ENCODE measurements around the gene ALG5. TPM values are rescaled to one million over a fixed set of nuclear protein-coding genes. Genes with fewer than 3 reads are reported as not detected.

ALG5 gene
- polyA plus RNA-seq, 1 of the 3 experiments (the other 2 are of a cell fraction), result 24.2 TPM

DNA sequence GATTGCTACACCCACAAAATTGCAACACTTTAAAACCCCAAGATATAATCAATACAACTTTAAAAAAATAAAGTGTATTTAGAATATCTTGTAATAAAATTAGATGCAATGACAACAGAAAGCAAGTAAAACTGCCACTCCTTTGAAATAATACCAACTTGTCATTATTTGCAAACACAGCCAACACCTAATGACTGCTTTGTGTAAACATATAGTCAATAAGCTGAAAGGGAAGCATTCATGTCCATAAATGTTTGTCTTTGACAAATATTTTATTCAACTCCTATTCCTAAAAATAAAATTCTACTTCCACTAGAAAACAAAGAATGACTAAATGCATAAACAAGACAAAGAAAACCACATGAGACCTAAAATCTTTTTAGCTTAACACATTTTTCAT, 85.7 kb downstream of the ALG5 start:
- Histone ChIP-seq H2AFZ (ENCODE audit: low read depth) (no peak overlapping the region), H3K4me2 (no peak overlapping the region), H3K27ac (ENCODE audit: low read depth in 2 of 2, low read length in 1 of 2) (no peak overlapping the region; a peak in 1 of 4 replicates), H3K27me3 (ENCODE audit: insufficient read depth) (no peaks in the 10 kb centered on the region), H3K79me2 (ENCODE audit: insufficient read depth) (peaks cover 99% of the 10 kb centered on the region), H3K9me3 (no peaks in the 10 kb centered on the region), H3K36me3 (replicated peaks in 1 of 2; ENCODE audit: control insufficient read depth in 1 of 2, insufficient read depth in 2 of 2, low read length in 1 of 2) (no peaks in the 10 kb centered on the region), H3K9ac (no peak overlapping the region), H3K4me1 (ENCODE audit: control insufficient read depth in 1 of 2, insufficient read depth in 2 of 2, low read depth in 1 of 2, low read length in 1 of 2) (peaks cover 40 to 41% of the 10 kb centered on the region in 2 experiments; a peak in 3 of 4 replicates), H3K4me3 (ENCODE audit: low read depth in 2 of 2, low read length in 1 of 2) (no peak overlapping the region), H3K9me2 (no peaks in the 10 kb centered on the region), H3F3A (replicated peaks; ENCODE audit: insufficient read depth) (peaks cover 6% of the 10 kb centered on the region), H4K20me1 (ENCODE audit: insufficient read depth) (no peaks in the 10 kb centered on the region)
- no peak for DNase-seq
- ChIA-PET CTCF (interaction anchor here (1.4 kb wide), 1 partner anchor 67 kb away, joined by 3 read pairs; no protein-coding TSS in a partner anchor), POLR2A (no interaction called here)
- TF ChIP-seq TEAD4 (IDR thresholded peaks at IDR 0.05; ENCODE audit: borderline replicate concordance, insufficient read depth) (no peak), SIN3A (IDR thresholded peaks at IDR 0.05; ENCODE audit: borderline replicate concordance, low read depth, low read length) (no peak), YY1 (IDR thresholded peaks at IDR 0.05; ENCODE audit: low read depth) (no peak), TAF1 (IDR thresholded peaks at IDR 0.05; ENCODE audit: borderline replicate concordance, low read depth, low read length) (no peak), EP300 (IDR thresholded peaks at IDR 0.05; ENCODE audit: borderline replicate concordance in 1 of 2, low read depth in 1 of 2, low read length in 1 of 2) (no peak), RAD21 (IDR thresholded peaks at IDR 0.05; ENCODE audit: low read length) (no peak), ELF1 (IDR thresholded peaks at IDR 0.05) (no peak), NRF1 (IDR thresholded peaks at IDR 0.05; ENCODE audit: low read depth, low read length) (no peak), TCF12 (IDR thresholded peaks at IDR 0.05) (no peak), POLR2AphosphoS5 (IDR thresholded peaks at IDR 0.05; ENCODE audit: low read depth, low read length) (no peak), SMC3 (IDR thresholded peaks at IDR 0.05; ENCODE audit: low read depth, low read length) (no peak), FOXJ3 (CRISPR knock-in tag; IDR thresholded peaks at IDR 0.05) (no peak), MXI1 (IDR thresholded peaks at IDR 0.05; ENCODE audit: low read depth, low read length) (no peak)
- TF ChIP-seq, protein P1, sequence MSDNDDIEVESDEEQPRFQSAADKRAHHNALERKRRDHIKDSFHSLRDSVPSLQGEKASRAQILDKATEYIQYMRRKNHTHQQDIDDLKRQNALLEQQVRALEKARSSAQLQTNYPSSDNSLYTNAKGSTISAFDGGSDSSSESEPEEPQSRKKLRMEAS (IDR thresholded peaks at IDR 0.05; ENCODE audit: low read depth), result no peak
- TF ChIP-seq, protein P2, sequence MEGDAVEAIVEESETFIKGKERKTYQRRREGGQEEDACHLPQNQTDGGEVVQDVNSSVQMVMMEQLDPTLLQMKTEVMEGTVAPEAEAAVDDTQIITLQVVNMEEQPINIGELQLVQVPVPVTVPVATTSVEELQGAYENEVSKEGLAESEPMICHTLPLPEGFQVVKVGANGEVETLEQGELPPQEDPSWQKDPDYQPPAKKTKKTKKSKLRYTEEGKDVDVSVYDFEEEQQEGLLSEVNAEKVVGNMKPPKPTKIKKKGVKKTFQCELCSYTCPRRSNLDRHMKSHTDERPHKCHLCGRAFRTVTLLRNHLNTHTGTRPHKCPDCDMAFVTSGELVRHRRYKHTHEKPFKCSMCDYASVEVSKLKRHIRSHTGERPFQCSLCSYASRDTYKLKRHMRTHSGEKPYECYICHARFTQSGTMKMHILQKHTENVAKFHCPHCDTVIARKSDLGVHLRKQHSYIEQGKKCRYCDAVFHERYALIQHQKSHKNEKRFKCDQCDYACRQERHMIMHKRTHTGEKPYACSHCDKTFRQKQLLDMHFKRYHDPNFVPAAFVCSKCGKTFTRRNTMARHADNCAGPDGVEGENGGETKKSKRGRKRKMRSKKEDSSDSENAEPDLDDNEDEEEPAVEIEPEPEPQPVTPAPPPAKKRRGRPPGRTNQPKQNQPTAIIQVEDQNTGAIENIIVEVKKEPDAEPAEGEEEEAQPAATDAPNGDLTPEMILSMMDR (IDR thresholded peaks at IDR 0.05), result no peak

DNA sequence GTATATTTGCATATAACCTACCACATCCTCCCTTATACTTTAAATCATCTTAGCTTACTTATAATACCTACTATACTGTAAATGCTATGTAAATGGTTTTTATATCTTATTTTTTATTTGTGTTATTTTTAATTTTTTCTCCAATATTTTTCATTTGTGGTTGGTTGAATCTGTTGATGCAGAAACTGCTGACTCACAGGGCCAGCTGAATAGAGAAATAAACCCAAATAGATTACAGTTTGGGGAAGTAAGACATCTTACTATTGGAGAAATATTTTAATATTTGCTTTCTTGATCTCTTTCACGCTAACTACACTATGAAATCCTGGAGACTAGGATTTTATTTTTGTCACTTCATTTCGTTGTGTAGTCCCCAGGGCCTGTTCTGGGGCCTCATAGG, 86.2 kb downstream of the ALG5 start:
- ChIA-PET POLR2A (no interaction called here), CTCF (interaction anchor here (1.4 kb wide), 1 partner anchor 68 kb away, joined by 3 read pairs; no protein-coding TSS in a partner anchor)
- Histone ChIP-seq H3K27me3 (ENCODE audit: insufficient read depth) (no peaks in the 10 kb centered on the region), H3K9me3 (no peaks in the 10 kb centered on the region), H3K9ac (no peak overlapping the region), H3K9me2 (no peaks in the 10 kb centered on the region), H3F3A (replicated peaks; ENCODE audit: insufficient read depth) (peaks cover 1% of the 10 kb centered on the region), H3K4me1 (ENCODE audit: control insufficient read depth in 1 of 2, insufficient read depth in 2 of 2, low read depth in 1 of 2, low read length in 1 of 2) (peaks cover 36 to 46% of the 10 kb centered on the region in 2 experiments; a peak in 3 of 4 replicates), H3K4me2 (no peak overlapping the region), H3K4me3 (ENCODE audit: low read depth in 2 of 2, low read length in 1 of 2) (no peak overlapping the region), H3K79me2 (ENCODE audit: insufficient read depth) (peaks cover 99% of the 10 kb centered on the region), H3K36me3 (replicated peaks in 1 of 2; ENCODE audit: control insufficient read depth in 1 of 2, insufficient read depth in 2 of 2, low read length in 1 of 2) (no peaks in the 10 kb centered on the region), H4K20me1 (ENCODE audit: insufficient read depth) (no peaks in the 10 kb centered on the region), H3K27ac (ENCODE audit: low read depth in 2 of 2, low read length in 1 of 2) (no peak overlapping the region), H2AFZ (ENCODE audit: low read depth) (no peak overlapping the region)
- WGBS (ENCODE audit: low lambda C conversion rate), result 84% methylated on average over 2 of the region's 2 CpGs
- no peak for DNase-seq
- TF ChIP-seq GABPA (IDR thresholded peaks at IDR 0.05; ENCODE audit: low read depth), result no peak
- TF ChIP-seq RXRA (IDR thresholded peaks at IDR 0.05; ENCODE audit: borderline replicate concordance, low read depth), result no peak
- TF ChIP-seq TAF1 (IDR thresholded peaks at IDR 0.05; ENCODE audit: borderline replicate concordance, low read depth, low read length), result no peak
- no peak for TF ChIP-seq POLR2AphosphoS5 (IDR thresholded peaks at IDR 0.05; ENCODE audit: low read depth, low read length)
- TF ChIP-seq MEF2A (IDR thresholded peaks at IDR 0.05; ENCODE audit: borderline replicate concordance, low read depth), result no peak
- no peak for TF ChIP-seq SMC3 (IDR thresholded peaks at IDR 0.05; ENCODE audit: low read depth, low read length)
- TF ChIP-seq, protein P3, sequence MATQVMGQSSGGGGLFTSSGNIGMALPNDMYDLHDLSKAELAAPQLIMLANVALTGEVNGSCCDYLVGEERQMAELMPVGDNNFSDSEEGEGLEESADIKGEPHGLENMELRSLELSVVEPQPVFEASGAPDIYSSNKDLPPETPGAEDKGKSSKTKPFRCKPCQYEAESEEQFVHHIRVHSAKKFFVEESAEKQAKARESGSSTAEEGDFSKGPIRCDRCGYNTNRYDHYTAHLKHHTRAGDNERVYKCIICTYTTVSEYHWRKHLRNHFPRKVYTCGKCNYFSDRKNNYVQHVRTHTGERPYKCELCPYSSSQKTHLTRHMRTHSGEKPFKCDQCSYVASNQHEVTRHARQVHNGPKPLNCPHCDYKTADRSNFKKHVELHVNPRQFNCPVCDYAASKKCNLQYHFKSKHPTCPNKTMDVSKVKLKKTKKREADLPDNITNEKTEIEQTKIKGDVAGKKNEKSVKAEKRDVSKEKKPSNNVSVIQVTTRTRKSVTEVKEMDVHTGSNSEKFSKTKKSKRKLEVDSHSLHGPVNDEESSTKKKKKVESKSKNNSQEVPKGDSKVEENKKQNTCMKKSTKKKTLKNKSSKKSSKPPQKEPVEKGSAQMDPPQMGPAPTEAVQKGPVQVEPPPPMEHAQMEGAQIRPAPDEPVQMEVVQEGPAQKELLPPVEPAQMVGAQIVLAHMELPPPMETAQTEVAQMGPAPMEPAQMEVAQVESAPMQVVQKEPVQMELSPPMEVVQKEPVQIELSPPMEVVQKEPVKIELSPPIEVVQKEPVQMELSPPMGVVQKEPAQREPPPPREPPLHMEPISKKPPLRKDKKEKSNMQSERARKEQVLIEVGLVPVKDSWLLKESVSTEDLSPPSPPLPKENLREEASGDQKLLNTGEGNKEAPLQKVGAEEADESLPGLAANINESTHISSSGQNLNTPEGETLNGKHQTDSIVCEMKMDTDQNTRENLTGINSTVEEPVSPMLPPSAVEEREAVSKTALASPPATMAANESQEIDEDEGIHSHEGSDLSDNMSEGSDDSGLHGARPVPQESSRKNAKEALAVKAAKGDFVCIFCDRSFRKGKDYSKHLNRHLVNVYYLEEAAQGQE (IDR thresholded peaks at IDR 0.05; ENCODE audit: low read depth, low read length), result no peak
- no peak for TF ChIP-seq FOSL2 (IDR thresholded peaks at IDR 0.05; ENCODE audit: borderline replicate concordance, low read depth)
- TF ChIP-seq, protein P2 (IDR thresholded peaks at IDR 0.05), result no peak
- no peak for TF ChIP-seq TEAD4 (IDR thresholded peaks at IDR 0.05; ENCODE audit: borderline replicate concordance, insufficient read depth)

All from SK-N-SH (cell line).